IMR-90 (cell line): Measurements from ENCODE around the gene SRSF4. TPM values are rescaled to one million over a fixed set of nuclear protein-coding genes. Genes with fewer than 3 reads are reported as not detected.

Experiments used
- ATAC-seq: fragments of 200-7000 bp; cut with Tn5 transposase; 2 replicates; pipeline ENCODE4 v1.9.1; 2020; ENCODE audit warnings: low read depth, mild to moderate bottlenecking, moderate library complexity
- BruUV-seq: library from RNA; stranded (reverse); fragments of 400-500 nt; replicated peaks from 2 replicates; lab custom pipeline; 2021; lab: Mats Ljungman, UMichigan
- CTCF ChIA-PET: fragments of 300-600 bp; formaldehyde crosslinking; extraction: SDS; loops from one replicate; lab custom pipeline; 2021; ENCODE audit warnings: antibody characterized with exemption; lab: Yijun Ruan, JAX
- POLR2A ChIA-PET: fragments of 300-600 bp; sonication (Branson Sonifier 250); formaldehyde crosslinking; loops from one replicate; lab custom pipeline; 2022; ENCODE audit warnings: antibody characterized with exemption; ENCODE audit not compliant: unreplicated experiment; lab: Charles Lee
- DNase-seq: peaks from one replicate; pipeline ENCODE4 v3.0.0; 2013
- H2AFZ ChIP-seq: replicated peaks from 2 replicates; pipeline ENCODE3; 2013; ENCODE audit warnings: low read length, mild to moderate bottlenecking; ENCODE audit not compliant: poor library complexity
- H2AK5ac ChIP-seq: 2 replicates; pipeline ENCODE4 v1.6.1; 2013; ENCODE audit warnings: low read depth, low read length, inconsistent platforms
- H2AK9ac ChIP-seq: replicated peaks from 2 replicates; pipeline ENCODE3; 2013; ENCODE audit warnings: mild to moderate bottlenecking, low read depth, low read length, moderate library complexity; ENCODE audit not compliant: poor library complexity
- H2BK120ac ChIP-seq: 2 replicates; pipeline ENCODE4 v1.6.1; 2013; ENCODE audit warnings: low read depth, low read length, inconsistent platforms
- H2BK15ac ChIP-seq: 3 replicates; pipeline ENCODE4 v1.6.1; 2013; ENCODE audit warnings: low read depth, low read length, inconsistent platforms
- H2BK20ac ChIP-seq: 2 replicates; pipeline ENCODE4 v1.6.1; 2013; ENCODE audit warnings: low read depth, mild to moderate bottlenecking, inconsistent platforms, low read length, moderate library complexity
- H2BK5ac ChIP-seq: 2 replicates; pipeline ENCODE4 v1.6.1; 2013; ENCODE audit warnings: mild to moderate bottlenecking, low read depth, low read length, inconsistent platforms; ENCODE audit not compliant: poor library complexity, severe bottlenecking
- H3K14ac ChIP-seq: replicated peaks from 2 replicates; pipeline ENCODE4 v1.6.1; 2013; ENCODE audit warnings: low read depth, low read length, inconsistent platforms
- H3K18ac ChIP-seq: 2 replicates; pipeline ENCODE4 v1.6.1; 2013; ENCODE audit warnings: low read depth, low read length, control low read depth
- H3K23ac ChIP-seq: 2 replicates; pipeline ENCODE4 v1.6.1; 2013; ENCODE audit warnings: low read depth, low read length, inconsistent platforms
- H3K27ac ChIP-seq: 2 replicates; pipeline ENCODE4 v1.5.1; 2013; ENCODE audit warnings: mild to moderate bottlenecking, control low read depth, low read length; ENCODE audit not compliant: insufficient read depth
- H3K27me3 ChIP-seq: 2 replicates; pipeline ENCODE4 v1.6.1; 2013; ENCODE audit warnings: low read length; ENCODE audit not compliant: control insufficient read depth, insufficient read depth
- H3K36me3 ChIP-seq: 2 replicates; pipeline ENCODE4 v1.6.1; 2013; ENCODE audit warnings: low read length, mixed read lengths; ENCODE audit not compliant: control insufficient read depth, insufficient read depth
- H3K4ac ChIP-seq: 2 replicates; pipeline ENCODE4 v1.6.1; 2013; ENCODE audit warnings: low read depth, low read length, inconsistent platforms
- H3K4me1 ChIP-seq: 2 replicates; pipeline ENCODE4 v1.6.1; 2013; ENCODE audit warnings: low read length, mixed read lengths; ENCODE audit not compliant: control insufficient read depth, insufficient read depth
- H3K4me2 ChIP-seq: 2 replicates; pipeline ENCODE4 v1.6.1; 2013; ENCODE audit warnings: low read depth, mild to moderate bottlenecking, control low read depth, low read length, moderate library complexity
- H3K4me3 ChIP-seq: 2 replicates; pipeline ENCODE4 v1.5.1; 2013; ENCODE audit warnings: low read depth, mild to moderate bottlenecking, control low read depth, low read length, moderate library complexity; ENCODE audit not compliant: insufficient read depth
- H3K56ac ChIP-seq: 2 replicates; pipeline ENCODE4 v1.6.1; 2013; ENCODE audit warnings: low read length, inconsistent platforms; ENCODE audit not compliant: insufficient read depth; ENCODE audit errors: extremely low read depth
- H3K79me1 ChIP-seq, 2 experiments: 2 replicates each; pipeline ENCODE4 v1.6.1; 2013; ENCODE audit warnings: low read length in 2 of 2, inconsistent platforms in 1 of 2, low read depth in 1 of 2
- H3K9ac ChIP-seq: 2 replicates; pipeline ENCODE4 v1.6.1; 2013; ENCODE audit warnings: low read depth, low read length, control low read depth
- H3K9me1 ChIP-seq: 2 replicates; pipeline ENCODE4 v1.6.1; 2013; ENCODE audit warnings: low read length, inconsistent platforms; ENCODE audit not compliant: insufficient read depth
- H3K9me3 ChIP-seq: 2 replicates; pipeline ENCODE4 v1.6.1; 2013; ENCODE audit warnings: low read length; ENCODE audit not compliant: control insufficient read depth, insufficient read depth
- H4K20me1 ChIP-seq: 2 replicates; pipeline ENCODE4 v1.6.1; 2013; ENCODE audit warnings: low read length, inconsistent platforms; ENCODE audit not compliant: insufficient read depth
- H4K5ac ChIP-seq: 2 replicates; pipeline ENCODE4 v1.6.1; 2013; ENCODE audit warnings: mild to moderate bottlenecking, low read depth, low read length, control low read depth
- H4K8ac ChIP-seq, 2 experiments: 2 replicates each; pipeline ENCODE4 v1.6.1; 2013; ENCODE audit warnings: low read depth in 2 of 2, low read length in 2 of 2, control low read depth in 1 of 2, inconsistent platforms in 1 of 2
- H4K91ac ChIP-seq: 2 replicates; pipeline ENCODE4 v1.6.1; 2013; ENCODE audit warnings: low read depth, low read length, inconsistent platforms; ENCODE audit not compliant: insufficient read depth
- BHLHE40 ChIP-seq: fragments of 150-350 bp; IDR thresholded peaks from 2 replicates; pipeline ENCODE4 v1.6.1; 2016; ENCODE audit warnings: mild to moderate bottlenecking, low read depth, low read length
- CEBPB ChIP-seq: IDR thresholded peaks from 2 replicates; pipeline ENCODE4 v1.6.1; 2012; ENCODE audit warnings: low read depth, low read length, improper control_type of control experiment
- CHD1 ChIP-seq: IDR thresholded peaks from 2 replicates; pipeline ENCODE4 v1.6.1; 2012; ENCODE audit warnings: low read depth, low read length, improper control_type of control experiment
- CTCF ChIP-seq: conservative IDR thresholded peaks from 2 replicates; pipeline ENCODE4 v1.5.1; 2012; ENCODE audit warnings: mild to moderate bottlenecking, low read depth, low read length, improper control_type of control experiment
- ELK1 ChIP-seq: fragments of 150-350 bp; IDR thresholded peaks from 2 replicates; pipeline ENCODE4 v1.6.1; 2016; ENCODE audit warnings: low read depth, mild to moderate bottlenecking, low read length, moderate library complexity, borderline replicate concordance
- FOS ChIP-seq: fragments of 150-350 bp; IDR thresholded peaks from 2 replicates; pipeline ENCODE4 v1.6.1; 2016; ENCODE audit warnings: low read depth, low read length
- MAFK ChIP-seq: IDR thresholded peaks from 2 replicates; pipeline ENCODE4 v1.6.1; 2012; ENCODE audit warnings: low read depth, low read length, improper control_type of control experiment
- MAZ ChIP-seq: IDR thresholded peaks from 2 replicates; pipeline ENCODE4 v1.6.1; 2012; ENCODE audit warnings: low read depth, mild to moderate bottlenecking, low read length, improper control_type of control experiment, moderate library complexity, borderline replicate concordance
- MXI1 ChIP-seq: IDR thresholded peaks from 2 replicates; pipeline ENCODE4 v1.6.1; 2012; ENCODE audit warnings: low read depth, mild to moderate bottlenecking, low read length, moderate library complexity, borderline replicate concordance
- NFE2L2 ChIP-seq: fragments of 150-350 bp; IDR thresholded peaks from 2 replicates; pipeline ENCODE4 v1.6.1; 2016; ENCODE audit warnings: low read depth, mild to moderate bottlenecking, low read length
- POLR2A ChIP-seq: IDR thresholded peaks from 2 replicates; pipeline ENCODE4 v1.6.1; 2012; ENCODE audit warnings: mild to moderate bottlenecking, low read depth, low read length
- RAD21 ChIP-seq: IDR thresholded peaks from 2 replicates; pipeline ENCODE4 v1.6.1; 2012; ENCODE audit warnings: low read length, improper control_type of control experiment
- RCOR1 ChIP-seq: IDR thresholded peaks from 2 replicates; pipeline ENCODE4 v1.6.1; 2012; ENCODE audit warnings: mild to moderate bottlenecking, low read length, improper control_type of control experiment; ENCODE audit not compliant: insufficient replicate concordance
- RFX5 ChIP-seq: IDR thresholded peaks from 2 replicates; pipeline ENCODE4 v1.8.0; 2012; ENCODE audit warnings: low read depth, mild to moderate bottlenecking, low read length, moderate library complexity
- SMC3 ChIP-seq: fragments of 150-350 bp; IDR thresholded peaks from 2 replicates; pipeline ENCODE4 v1.6.1; 2016; ENCODE audit warnings: low read depth, mild to moderate bottlenecking, antibody characterized with exemption, low read length, moderate library complexity
- WGBS, 2 experiments: methylation state at CpG; one replicate each; pipeline versions ENCODE4 v1.1.5 to v1.1.7; 2013; ENCODE audit warnings: missing lambda C conversion rate in 2 of 2; ENCODE audit not compliant: insufficient read length in 1 of 2; ENCODE audit errors: extremely low coverage in 2 of 2; 5-methylcytosine and 5-hydroxymethylcytosine counted together
- dilution Hi-C: fragments of 300-500 bp; cut with HindIII; formaldehyde crosslinking; loops from one replicate; pipeline ENCODE4 v1.14.3; 2018; ENCODE audit warnings: low sequenced_read_pairs; ENCODE audit not compliant: unreplicated experiment
- in situ Hi-C: fragments of 300-500 bp; cut with MboI; formaldehyde crosslinking; loops from 3 replicates; pipeline ENCODE4 v1.14.3; 2019; ENCODE audit warnings: low sequenced_read_pairs, inconsistent platforms, mixed read lengths
- intact Hi-C: fragments of 100-400 bp; cut with micrococcal nuclease; formaldehyde crosslinking; loops from 2 replicates; pipeline ENCODE4 v1.10.0; 2022
- polyA plus RNA-seq, 3 experiments: library from polyadenylated mRNA; depleted of rRNA; stranded (reverse); fragments of >200 nt; gene quantifications; 2 replicates each; pipeline ENCODE4 v1.2.3, GENCODE V29; 2012; ENCODE audit warnings: low replicate concordance in 1 of 3
- total RNA-seq: library from RNA; depleted of rRNA; stranded (reverse); fragments of >200 nt; gene quantifications from 2 replicates; pipeline ENCODE4 v1.2.3, GENCODE V29; 2012

Gene SRSF4
- total and polyA plus RNA-seq, 2 of the 4 experiments (the other 2 are of a cell fraction): 20.8 to 48.5 TPM

- no peak overlapping the region for H3K14ac ChIP-seq
- no peak overlapping the region for H4K5ac ChIP-seq
- no peaks in the 10 kb centered on the region for H3K9me3 ChIP-seq
- H3K27me3 ChIP-seq: no peaks in the 10 kb centered on the region
- no peak overlapping the region for H3K4me3 ChIP-seq
- peaks cover 34% of the 10 kb centered on the region for H3K9me1 ChIP-seq
- H3K4me2 ChIP-seq: no peak overlapping the region
- no peak overlapping the region for H3K27ac ChIP-seq
- H3K4ac ChIP-seq: peak overlapping the region; percentile 78
- no peak overlapping the region for H2AFZ ChIP-seq
- ATAC-seq: no peak
- H3K79me1 ChIP-seq: peaks cover 0 to 25% of the 10 kb centered on the region in 2 experiments; a peak in 2 of 4 replicates
- DNase-seq: no peak
- no peak overlapping the region for H2BK5ac ChIP-seq
- H2AK9ac ChIP-seq: peak overlapping the region; percentile 47
- H3K9ac ChIP-seq: no peak overlapping the region
- in situ Hi-C loops (loop anchor here (5.0 kb wide), 2 partner anchors 161 to 316 kb away; no protein-coding TSS in a partner anchor), dilution Hi-C loops (no loop called here), intact Hi-C loops (loop anchor here (1.0 to 10.0 kb wide), 4 partner anchors 15 to 553 kb away; partner anchors contain the start of genes RNU11 and TAF12)
- H3K18ac ChIP-seq: no peak overlapping the region
- peak overlapping the region; percentile 39; the same call in 1 of the 2 replicates for H2BK120ac ChIP-seq
- WGBS, 2 experiments: 95% methylated on average over 8 of the region's 12 CpGs; no CpG with 5 or more reads in 1 of the 2 experiments
- peak overlapping the region; percentile 11; the same call in 1 of the 2 replicates for H2AK5ac ChIP-seq
- BruUV-seq: no TSS peak
- no peak overlapping the region for H3K56ac ChIP-seq
- ChIA-PET POLR2A (interaction anchor here (1.4 kb wide), 1 partner anchor 17 kb away, joined by 7 read pairs; the partner anchor contains the start of gene SRSF4), CTCF (interaction anchor here (0.9 to 3.4 kb wide), 5 partner anchors 11 to 316 kb away, joined by 4 to 19 read pairs (median 9); partner anchors contain the start of gene SRSF4)
- H3K23ac ChIP-seq: no peak overlapping the region
- H2BK20ac ChIP-seq: peak overlapping the region; percentile 73; the same call in 1 of the 2 replicates
- peaks cover 22% of the 10 kb centered on the region for H3K36me3 ChIP-seq
- no peak overlapping the region for H4K8ac ChIP-seq
- H2BK15ac ChIP-seq: peak overlapping the region; percentile 7; the same call in 1 of the 3 replicates
- peaks cover 27% of the 10 kb centered on the region for H3K4me1 ChIP-seq
- H4K20me1 ChIP-seq: peaks cover 6% of the 10 kb centered on the region
- peak overlapping the region; percentile 33; the same call in 1 of the 2 replicates for H4K91ac ChIP-seq
- TF ChIP-seq FOS (no peak), POLR2A (no peak), ELK1 (no peak), RFX5 (no peak), BHLHE40 (no peak), SMC3 (no peak), MAZ (no peak), MXI1 (no peak), RAD21 (no peak), NFE2L2 (no peak), CHD1 (no peak), RCOR1 (no peak), CTCF (no peak), CEBPB (no peak), MAFK (no peak)
Measured at GRCh38 chr1:29197993-29198392, 16.3 kb upstream of the SRSF4 start.
